Fibroblast of lung (primary cell): ENCODE measurements around the gene SNX5.

Experiments
- EZH2 ChIP-seq: IDR thresholded peaks from 2 replicates; pipeline ENCODE4 v1.5.1; 2012; ENCODE audit warnings: low read length, control low read depth, mild to moderate bottlenecking; ENCODE audit errors: missing control alignments
- TF ChIP-seq, protein P1 (sequence below), 2 donors: IDR thresholded peaks in 1 of 2; conservative IDR thresholded peaks in 1 of 2; 1 replicate in 1 of 2; 2 replicates in 1 of 2; pipeline ENCODE4 v1.5.1; 2011 to 2012; ENCODE audit warnings: low read length in 2 of 2, control low read depth in 1 of 2, inconsistent platforms in 1 of 2, low read depth in 1 of 2, mild to moderate bottlenecking in 1 of 2

DNA sequence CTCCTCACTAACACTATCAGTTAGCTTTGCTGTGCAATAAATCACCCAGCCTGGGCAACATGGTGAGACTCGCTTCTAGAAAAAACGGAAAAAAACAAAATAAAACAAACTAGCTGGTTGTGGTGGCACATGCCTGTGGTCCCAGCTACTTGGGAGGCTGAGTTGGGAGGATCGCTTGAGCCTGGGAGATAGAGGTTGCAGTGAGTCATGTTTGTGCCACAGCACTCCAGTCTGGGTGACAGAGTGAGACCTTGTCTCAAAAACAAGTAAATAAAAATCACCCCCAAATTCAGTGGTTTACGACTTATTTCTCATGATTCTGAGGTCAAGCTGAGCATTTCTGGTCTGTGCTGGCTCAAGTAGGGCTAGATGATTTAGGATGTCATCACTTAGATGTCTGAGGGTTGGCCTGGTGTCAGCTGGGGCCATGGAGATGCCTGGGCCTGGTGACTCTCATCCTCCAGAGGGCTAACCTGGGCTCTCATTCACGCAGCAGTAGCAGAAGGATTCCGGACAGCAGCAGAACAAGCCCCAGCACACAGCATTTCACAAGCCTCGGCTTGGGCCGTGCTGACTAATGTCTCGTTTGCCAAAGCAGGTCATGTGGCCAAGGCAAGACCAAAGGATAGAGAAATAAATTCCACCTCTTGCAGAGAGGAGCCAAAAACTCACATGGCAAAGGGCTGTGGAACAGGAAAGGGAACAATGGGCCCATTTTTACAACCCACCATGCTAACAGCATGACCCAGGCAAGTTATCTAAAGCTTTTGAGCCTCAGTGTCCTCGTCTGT, 32.7 kb upstream of the SNX5 start:
- TF ChIP-seq, protein P1, sequence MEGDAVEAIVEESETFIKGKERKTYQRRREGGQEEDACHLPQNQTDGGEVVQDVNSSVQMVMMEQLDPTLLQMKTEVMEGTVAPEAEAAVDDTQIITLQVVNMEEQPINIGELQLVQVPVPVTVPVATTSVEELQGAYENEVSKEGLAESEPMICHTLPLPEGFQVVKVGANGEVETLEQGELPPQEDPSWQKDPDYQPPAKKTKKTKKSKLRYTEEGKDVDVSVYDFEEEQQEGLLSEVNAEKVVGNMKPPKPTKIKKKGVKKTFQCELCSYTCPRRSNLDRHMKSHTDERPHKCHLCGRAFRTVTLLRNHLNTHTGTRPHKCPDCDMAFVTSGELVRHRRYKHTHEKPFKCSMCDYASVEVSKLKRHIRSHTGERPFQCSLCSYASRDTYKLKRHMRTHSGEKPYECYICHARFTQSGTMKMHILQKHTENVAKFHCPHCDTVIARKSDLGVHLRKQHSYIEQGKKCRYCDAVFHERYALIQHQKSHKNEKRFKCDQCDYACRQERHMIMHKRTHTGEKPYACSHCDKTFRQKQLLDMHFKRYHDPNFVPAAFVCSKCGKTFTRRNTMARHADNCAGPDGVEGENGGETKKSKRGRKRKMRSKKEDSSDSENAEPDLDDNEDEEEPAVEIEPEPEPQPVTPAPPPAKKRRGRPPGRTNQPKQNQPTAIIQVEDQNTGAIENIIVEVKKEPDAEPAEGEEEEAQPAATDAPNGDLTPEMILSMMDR (conservative IDR thresholded peaks at IDR 0.05 in 1 of 2, IDR thresholded peaks at IDR 0.05 in 1 of 2; ENCODE audit: low read depth in 1 of 2, low read length in 2 of 2) = no peak
- no peak for TF ChIP-seq EZH2
